Non-pigmented ciliary epithelial cell (primary cell): Measurements from ENCODE around the gene ENAM.
"Not testable (repeated sequence)": the region's sequence is repeated elsewhere in the genome, so short reads cannot be mapped to it uniquely, and the experiment has no call there.

Source experiments
- DNase-seq: peaks from one replicate; pipeline ENCODE4 v3.0.0-alpha.2; 2010; ENCODE audit warnings: low read depth

Gene ENAM

GRCh38 chr4:70676554-70677090 is 48.1 kb downstream of the ENAM start:
- no peak for DNase-seq

DNA sequence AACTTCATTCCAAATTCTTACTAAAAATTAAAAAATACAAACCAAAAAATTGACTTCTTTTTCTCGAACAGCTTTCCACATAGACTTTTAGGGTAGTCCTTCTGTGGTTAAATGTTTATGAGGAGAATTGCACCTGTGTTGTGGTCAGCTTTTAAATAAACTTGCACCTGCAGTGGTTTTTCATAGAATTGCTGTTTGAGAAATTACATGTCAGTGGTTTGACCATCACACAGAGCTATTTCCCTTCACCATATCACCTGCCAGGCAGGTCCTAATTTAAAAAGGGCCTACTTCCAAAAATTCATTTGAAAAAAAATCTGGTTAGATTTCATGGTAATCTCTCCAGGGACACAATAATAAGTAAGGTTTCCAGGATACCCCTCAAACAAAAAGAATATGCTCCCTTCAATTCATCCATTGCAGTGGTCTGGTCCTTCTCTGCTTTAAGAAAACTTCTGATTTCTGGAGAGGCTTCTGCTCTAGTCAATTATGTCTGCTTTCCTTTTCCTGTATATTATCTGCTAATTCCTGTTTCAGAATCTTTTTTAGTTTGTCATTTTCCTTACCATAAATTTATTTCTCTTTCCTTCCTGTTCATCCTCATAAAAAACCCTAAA is 49.9 kb downstream of the ENAM start:
- DNase-seq: no peak

GRCh38 chr4:70680934-70681333 is 52.4 kb downstream of the ENAM start:
- no peak for DNase-seq

GRCh38 chr4:70681704-70682103 is 53.2 kb downstream of the ENAM start:
- DNase-seq: no peak

DNA sequence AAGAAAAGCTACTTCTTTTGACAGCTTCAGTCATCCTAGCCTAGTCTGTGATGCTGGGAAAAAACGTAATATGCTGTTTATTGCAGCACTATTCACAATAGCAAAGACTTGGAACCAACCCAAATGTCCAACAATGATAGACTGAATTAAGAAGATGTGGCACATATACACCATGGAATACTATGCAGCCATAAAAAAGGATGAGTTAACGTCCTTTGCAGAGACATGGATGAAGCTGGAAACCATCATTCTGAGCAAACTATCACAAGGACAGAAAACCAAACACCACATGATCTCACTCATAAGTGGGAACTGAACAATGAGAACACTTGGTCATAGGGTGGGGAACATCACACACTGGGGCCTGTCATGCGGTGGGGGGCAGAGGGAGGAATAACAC is 53.6 kb downstream of the ENAM start:
- not testable (repeated sequence) for DNase-seq

DNA sequence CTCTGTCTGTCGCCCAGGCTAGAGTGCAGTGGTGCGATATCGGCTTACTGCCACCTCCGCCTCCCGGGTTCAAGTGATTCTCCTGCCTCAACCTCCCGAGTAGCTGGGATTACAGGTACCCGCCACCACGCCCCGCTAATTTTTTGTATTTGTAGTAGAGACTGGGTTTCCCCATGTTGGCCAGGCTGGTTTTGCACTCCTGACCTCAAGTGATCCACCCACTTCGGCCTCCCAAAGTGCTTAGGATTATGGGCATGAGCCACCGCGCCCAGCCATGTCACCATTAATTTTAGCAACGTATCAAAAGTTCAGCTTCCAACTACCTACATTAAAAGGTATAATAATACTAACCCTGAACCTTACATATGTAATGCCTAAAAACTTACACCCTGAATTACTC is 58.8 kb downstream of the ENAM start:
- no peak for DNase-seq

DNA sequence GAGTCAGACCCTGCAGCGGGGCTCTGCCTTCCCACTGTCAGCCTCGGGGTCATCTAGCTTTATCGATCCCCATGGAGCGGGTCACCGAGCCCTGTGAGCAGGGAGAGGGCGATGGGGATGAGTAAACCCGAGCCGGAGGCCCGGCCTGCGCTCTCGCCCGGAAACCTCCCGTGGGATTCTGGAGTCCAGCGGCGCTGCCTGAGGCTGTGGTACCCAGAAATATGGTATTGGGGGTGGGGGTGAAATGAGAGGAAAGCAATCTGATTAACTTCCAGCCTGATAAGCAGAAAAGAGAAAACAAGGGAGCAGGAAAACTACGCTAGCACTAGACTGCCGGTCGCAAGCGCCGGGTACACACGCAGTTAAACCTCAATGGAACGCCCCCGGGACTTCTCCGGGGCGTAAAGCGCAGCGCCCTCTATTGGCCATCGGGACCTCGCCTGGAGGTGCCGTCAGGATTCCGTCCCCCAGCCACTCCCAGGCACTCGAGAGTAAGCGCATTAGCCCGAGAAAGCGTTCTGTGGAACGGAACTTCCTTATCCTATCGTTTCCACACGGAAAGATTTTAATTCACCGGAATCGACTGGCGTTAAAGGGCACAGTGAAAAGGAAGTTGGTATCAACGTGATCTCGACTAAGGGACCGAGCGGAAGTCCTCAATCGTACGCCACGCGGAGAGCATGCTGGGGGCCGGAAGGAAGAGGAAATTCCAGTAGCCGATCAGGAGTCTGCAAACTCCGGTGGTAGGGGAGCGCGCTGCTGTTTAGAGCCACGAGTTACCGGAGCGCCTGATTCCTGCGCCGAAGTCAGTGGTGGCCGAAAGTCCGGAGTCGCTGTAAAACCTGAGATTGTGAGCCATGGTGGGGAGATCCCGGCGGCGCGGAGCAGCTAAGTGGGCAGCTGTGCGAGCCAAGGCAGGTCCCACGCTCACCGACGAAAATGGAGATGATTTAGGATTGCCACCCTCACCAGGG is 59.6 kb downstream of the ENAM start, which contains the start of gene UTP3:
TSS of gene UTP3 (plus strand) at position 712 of the 974 bp plus-strand sequence. CDS start at position 858, 146 bp downstream.
- DNase-seq: peak; percentile 98

- DNase-seq: no peak
These were observed 60.3 kb downstream of the ENAM start for GRCh38 chr4:70688795-70689231.

DNA sequence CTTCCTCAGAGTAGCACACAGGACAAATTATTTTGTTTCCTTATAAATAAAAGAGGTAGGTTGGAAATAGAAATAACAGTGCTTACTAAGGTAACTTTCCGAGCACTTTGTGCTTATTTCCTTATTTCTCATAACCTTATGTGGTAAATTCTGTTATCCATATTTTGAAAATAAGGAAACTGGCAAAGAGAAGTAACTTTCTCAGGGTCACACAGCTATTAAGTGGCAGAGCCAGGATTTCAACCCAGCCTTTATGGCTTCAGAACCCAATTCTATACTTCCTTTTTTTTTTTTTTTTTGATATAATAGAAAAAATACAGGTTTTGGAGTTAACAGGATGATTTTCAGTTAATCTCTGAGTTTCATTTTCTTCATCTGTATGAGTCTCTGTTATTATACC is 63.1 kb downstream of the ENAM start:
- no peak for DNase-seq

DNA sequence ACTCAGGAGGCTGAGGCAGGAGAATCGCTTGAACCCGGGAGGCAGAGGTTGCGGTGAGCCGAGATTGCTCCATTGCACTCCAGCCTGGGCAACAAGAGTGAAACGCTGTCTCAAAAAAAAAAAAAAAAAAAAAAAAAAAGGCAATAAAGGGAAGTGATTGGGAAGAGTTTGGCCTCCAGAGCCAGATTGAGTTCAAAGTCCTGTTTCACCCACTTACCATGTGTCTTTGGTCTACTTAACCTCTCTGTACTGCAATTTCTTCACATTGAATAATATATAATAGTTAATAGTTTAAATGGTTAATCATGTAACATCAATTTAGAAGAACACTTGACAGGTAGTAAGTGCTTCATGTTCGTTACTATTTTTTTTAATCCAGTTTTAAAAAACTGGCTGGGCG is 66.1 kb downstream of the ENAM start:
- DNase-seq: not testable (repeated sequence)
